Measurements from ENCODE around the gene SMG6.

DNA sequence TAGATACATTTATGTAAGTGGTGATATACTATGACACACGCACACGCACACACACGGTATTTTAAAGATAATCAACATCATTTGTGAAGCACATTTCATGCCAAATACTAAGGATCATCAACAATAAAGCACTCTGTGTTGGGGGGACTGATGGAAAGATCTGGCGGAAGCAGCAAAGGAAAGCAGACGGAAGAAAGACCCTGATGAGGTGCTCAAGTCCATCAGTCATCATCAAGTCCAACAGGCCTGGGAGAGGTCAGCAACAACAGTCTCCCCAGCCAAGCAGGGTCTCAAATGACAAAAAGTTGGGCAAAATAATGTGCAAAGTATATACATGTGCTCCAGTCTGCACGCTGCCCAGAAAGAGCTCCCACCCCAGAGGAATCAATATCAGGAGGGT lies 193.1 kb downstream of the SMG6 start:
- TF ChIP-seq EZH2 (IDR thresholded peaks at IDR 0.05; ENCODE audit: borderline replicate concordance): no peak
- TF ChIP-seq EZH2phosphoT487 (IDR thresholded peaks at IDR 0.05; ENCODE audit: low read depth, severe bottlenecking, unreplicated experiment): no peak
- TF ChIP-seq, protein P1, sequence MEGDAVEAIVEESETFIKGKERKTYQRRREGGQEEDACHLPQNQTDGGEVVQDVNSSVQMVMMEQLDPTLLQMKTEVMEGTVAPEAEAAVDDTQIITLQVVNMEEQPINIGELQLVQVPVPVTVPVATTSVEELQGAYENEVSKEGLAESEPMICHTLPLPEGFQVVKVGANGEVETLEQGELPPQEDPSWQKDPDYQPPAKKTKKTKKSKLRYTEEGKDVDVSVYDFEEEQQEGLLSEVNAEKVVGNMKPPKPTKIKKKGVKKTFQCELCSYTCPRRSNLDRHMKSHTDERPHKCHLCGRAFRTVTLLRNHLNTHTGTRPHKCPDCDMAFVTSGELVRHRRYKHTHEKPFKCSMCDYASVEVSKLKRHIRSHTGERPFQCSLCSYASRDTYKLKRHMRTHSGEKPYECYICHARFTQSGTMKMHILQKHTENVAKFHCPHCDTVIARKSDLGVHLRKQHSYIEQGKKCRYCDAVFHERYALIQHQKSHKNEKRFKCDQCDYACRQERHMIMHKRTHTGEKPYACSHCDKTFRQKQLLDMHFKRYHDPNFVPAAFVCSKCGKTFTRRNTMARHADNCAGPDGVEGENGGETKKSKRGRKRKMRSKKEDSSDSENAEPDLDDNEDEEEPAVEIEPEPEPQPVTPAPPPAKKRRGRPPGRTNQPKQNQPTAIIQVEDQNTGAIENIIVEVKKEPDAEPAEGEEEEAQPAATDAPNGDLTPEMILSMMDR (IDR thresholded peaks at IDR 0.05; ENCODE audit: poor library complexity): no peak

Measured in hepatocyte (in vitro differentiated cells).